Suprapubic skin (tissue), 4 donors: ENCODE measurements around the gene SEMA7A.

ENCODE experiments used
- EP300 ChIP-seq: sonication (generic); formaldehyde crosslinking; IDR thresholded peaks from one replicate; pipeline ENCODE4 v1.6.1; 2017; ENCODE audit warnings: antibody characterized with exemption
- POLR2A ChIP-seq, 2 donors: fragments of 450-650 bp; IDR thresholded peaks; one replicate each; pipeline ENCODE4 v1.6.1; 2017; ENCODE audit warnings: antibody characterized with exemption in 2 of 2, mild to moderate bottlenecking in 2 of 2, moderate library complexity in 2 of 2
- POLR2AphosphoS5 ChIP-seq, 3 donors: sonication (generic); formaldehyde crosslinking; IDR thresholded peaks; one replicate each; pipeline ENCODE4 v1.6.1; 2017; ENCODE audit warnings: antibody characterized with exemption in 3 of 3
- TF ChIP-seq, protein P1 (sequence below), 2 donors: fragments of 200-600 bp in 1 of 2; fragments of 450-650 bp in 1 of 2; sonication (generic) in 1 of 2; IDR thresholded peaks; one replicate each; pipeline ENCODE4 v1.5.1; 2016 to 2019; ENCODE audit warnings: antibody characterized with exemption in 2 of 2, mild to moderate bottlenecking in 1 of 2, moderate library complexity in 1 of 2

DNA sequence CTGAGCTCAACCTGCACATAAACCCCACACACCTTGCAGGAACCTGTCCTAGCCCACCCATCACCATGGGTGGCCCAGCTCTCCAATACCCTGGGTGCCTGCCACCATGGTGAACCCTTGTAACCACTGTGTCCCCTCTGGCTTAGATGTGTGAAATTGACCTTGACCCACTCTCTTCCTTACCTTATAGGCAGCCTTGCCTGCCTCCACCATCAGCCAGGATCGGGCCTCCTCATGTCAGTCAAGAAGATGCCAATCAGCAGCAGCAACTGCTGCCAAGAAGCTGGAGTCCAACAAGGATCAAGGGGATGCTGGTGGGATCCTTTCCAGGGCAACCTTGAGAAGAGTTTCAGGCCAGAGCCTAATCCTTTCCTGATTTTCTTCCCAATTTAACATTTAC lies 57.5 kb downstream of the SEMA7A start:
- TF ChIP-seq POLR2A (IDR thresholded peaks at IDR 0.05) (no peak), EP300 (no peak), POLR2AphosphoS5 (IDR thresholded peaks at IDR 0.05) (no peak)
- TF ChIP-seq, protein P1, sequence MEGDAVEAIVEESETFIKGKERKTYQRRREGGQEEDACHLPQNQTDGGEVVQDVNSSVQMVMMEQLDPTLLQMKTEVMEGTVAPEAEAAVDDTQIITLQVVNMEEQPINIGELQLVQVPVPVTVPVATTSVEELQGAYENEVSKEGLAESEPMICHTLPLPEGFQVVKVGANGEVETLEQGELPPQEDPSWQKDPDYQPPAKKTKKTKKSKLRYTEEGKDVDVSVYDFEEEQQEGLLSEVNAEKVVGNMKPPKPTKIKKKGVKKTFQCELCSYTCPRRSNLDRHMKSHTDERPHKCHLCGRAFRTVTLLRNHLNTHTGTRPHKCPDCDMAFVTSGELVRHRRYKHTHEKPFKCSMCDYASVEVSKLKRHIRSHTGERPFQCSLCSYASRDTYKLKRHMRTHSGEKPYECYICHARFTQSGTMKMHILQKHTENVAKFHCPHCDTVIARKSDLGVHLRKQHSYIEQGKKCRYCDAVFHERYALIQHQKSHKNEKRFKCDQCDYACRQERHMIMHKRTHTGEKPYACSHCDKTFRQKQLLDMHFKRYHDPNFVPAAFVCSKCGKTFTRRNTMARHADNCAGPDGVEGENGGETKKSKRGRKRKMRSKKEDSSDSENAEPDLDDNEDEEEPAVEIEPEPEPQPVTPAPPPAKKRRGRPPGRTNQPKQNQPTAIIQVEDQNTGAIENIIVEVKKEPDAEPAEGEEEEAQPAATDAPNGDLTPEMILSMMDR (IDR thresholded peaks at IDR 0.05), result no peak
